A549 (cell line): ENCODE measurements around the gene PSEN2. TPM values are rescaled to one million over a fixed set of nuclear protein-coding genes. Genes with fewer than 3 reads are reported as not detected.

Experiments used
- ATAC-seq, 2 experiments: fragments of 200-7000 bp in 1 of 2; fragments of >200 bp in 1 of 2; cut with Nextera tagmentation in 1 of 2; cut with Tn5 transposase in 1 of 2; 3 replicates each; pipeline versions ENCODE4 v1.8.0 to v1.9.1; 2018 to 2020; ENCODE audit warnings: mild to moderate bottlenecking in 1 of 2, moderate library complexity in 1 of 2
- CTCF ChIA-PET: fragments of 300-600 bp; sonication (Branson Sonifier 250); formaldehyde crosslinking; extraction: SDS; loops from one replicate; lab custom pipeline; 2021; ENCODE audit warnings: antibody characterized with exemption, inconsistent platforms; lab: Yijun Ruan, JAX
- POLR2A ChIA-PET: fragments of 350-600 bp; formaldehyde crosslinking; extraction: SDS; loops from one replicate; lab custom pipeline; 2021; ENCODE audit warnings: antibody characterized with exemption, inconsistent platforms; lab: Yijun Ruan, JAX
- DNase-seq, 2 experiments: peaks; one replicate each; pipeline versions ENCODE4 v3.0.0 to v3.0.0-alpha.2; 2011 to 2016; ENCODE audit warnings: low read depth in 1 of 2, low spot score in 1 of 2
- FAIRE-seq: peaks from 2 replicates; lab custom pipeline; 2011; peaks lifted over from hg19 to GRCh38; lab: Jason Lieb, UNC
- H3K27ac ChIP-seq, 2 experiments: fragments of >200 bp; sonication (Bioruptor Twin); formaldehyde crosslinking; 3 replicates each; pipeline ENCODE4 v1.5.1; 2016 to 2017
- H3K4me1 ChIP-seq: fragments of >200 bp; sonication (Bioruptor Twin); formaldehyde crosslinking; 3 replicates; pipeline ENCODE4 v1.6.1; 2016
- H3K4me2 ChIP-seq: fragments of >200 bp; sonication (Bioruptor Twin); formaldehyde crosslinking; 3 replicates; pipeline ENCODE4 v1.6.1; 2016
- H3K4me3 ChIP-seq: fragments of >200 bp; sonication (Bioruptor Twin); formaldehyde crosslinking; 3 replicates; pipeline ENCODE4 v1.5.1; 2016
- H3K9me3 ChIP-seq: fragments of >200 bp; sonication (Bioruptor Twin); formaldehyde crosslinking; 3 replicates; pipeline ENCODE4 v1.6.1; 2016
- CHD2 ChIP-seq: fragments of 150-350 bp; IDR thresholded peaks from 2 replicates; pipeline ENCODE4 v1.6.1; 2014; ENCODE audit warnings: low read length; ENCODE audit not compliant: partially characterized antibody
- E2F6 ChIP-seq: IDR thresholded peaks from 2 replicates; pipeline ENCODE4 v1.6.1; 2012; ENCODE audit warnings: low read depth, borderline replicate concordance
- EHF ChIP-seq: fragments of 250-450 bp; sonication (Bioruptor Pico); IDR thresholded peaks from 2 replicates; pipeline ENCODE4 v1.5.0; 2020; ENCODE audit warnings: mild to moderate bottlenecking
- EHMT2 ChIP-seq: fragments of 200-600 bp; sonication (generic); IDR thresholded peaks from 2 replicates; pipeline ENCODE4 v1.6.1; 2016; ENCODE audit warnings: antibody characterized with exemption, low read depth, mild to moderate bottlenecking, moderate library complexity
- FOSL2 ChIP-seq, 2 experiments: fragments of 450-650 bp in 1 of 2; fragments of >200 bp in 1 of 2; sonication (Bioruptor Twin) in 1 of 2; formaldehyde crosslinking; IDR thresholded peaks; 2 replicates each; pipeline versions ENCODE4 v1.5.0 to v1.6.1; 2016 to 2020; ENCODE audit warnings: mild to moderate bottlenecking in 1 of 2, moderate library complexity in 1 of 2
- FOXS1 ChIP-seq: fragments of 250-450 bp; sonication (Bioruptor Pico); IDR thresholded peaks from 2 replicates; pipeline ENCODE4 v1.5.0; 2020; ENCODE audit warnings: mild to moderate bottlenecking, moderate library complexity
- HMGXB4 ChIP-seq: fragments of 250-450 bp; sonication (Bioruptor Pico); IDR thresholded peaks from 2 replicates; pipeline ENCODE4 v1.5.0; 2021; ENCODE audit warnings: mild to moderate bottlenecking, moderate library complexity, borderline replicate concordance
- HOXA7 ChIP-seq: fragments of 250-450 bp; sonication (Bioruptor Pico); IDR thresholded peaks from 2 replicates; pipeline ENCODE4 v1.5.0; 2020; ENCODE audit warnings: mild to moderate bottlenecking, moderate library complexity
- HOXB5 ChIP-seq: fragments of 250-450 bp; sonication (Bioruptor Pico); IDR thresholded peaks from 2 replicates; pipeline ENCODE4 v1.5.0; 2020; ENCODE audit warnings: mild to moderate bottlenecking, moderate library complexity
- KDM1A ChIP-seq: fragments of 200-600 bp; sonication (generic); IDR thresholded peaks from 2 replicates; pipeline ENCODE4 v1.6.1; 2016; ENCODE audit warnings: low read depth, mild to moderate bottlenecking
- MAFK ChIP-seq: fragments of 450-650 bp; IDR thresholded peaks from 2 replicates; pipeline ENCODE4 v1.6.1; 2014; ENCODE audit not compliant: partially characterized antibody
- PHF8 ChIP-seq: fragments of 200-600 bp; sonication (generic); IDR thresholded peaks from 2 replicates; pipeline ENCODE4 v1.6.1; 2016; ENCODE audit warnings: low read depth, mild to moderate bottlenecking, antibody characterized with exemption, moderate library complexity, borderline replicate concordance
- POLR2AphosphoS2 ChIP-seq: conservative IDR thresholded peaks from 2 replicates; pipeline ENCODE4 v1.6.1; 2012; ENCODE audit warnings: low read length, improper control_type of control experiment, inconsistent platforms
- RAD21 ChIP-seq, 2 experiments: fragments of >200 bp in 1 of 2; sonication (Bioruptor Twin) in 1 of 2; formaldehyde crosslinking in 1 of 2; IDR thresholded peaks in 1 of 2; conservative IDR thresholded peaks in 1 of 2; 2 replicates in 1 of 2; 3 replicates in 1 of 2; pipeline ENCODE4 v1.6.1; 2012 to 2018; ENCODE audit warnings: inconsistent platforms in 1 of 2
- RCOR1 ChIP-seq: fragments of 150-350 bp; IDR thresholded peaks from 2 replicates; pipeline ENCODE4 v1.6.1; 2014; ENCODE audit warnings: antibody characterized with exemption, low read length, low read depth
- RFX5 ChIP-seq: fragments of 450-650 bp; IDR thresholded peaks from 2 replicates; pipeline ENCODE4 v1.7.1; 2014; ENCODE audit warnings: antibody characterized with exemption, mild to moderate bottlenecking, moderate library complexity
- RNF2 ChIP-seq: fragments of 200-600 bp; sonication (generic); IDR thresholded peaks from 2 replicates; pipeline ENCODE4 v1.6.1; 2016; ENCODE audit warnings: low read depth, mild to moderate bottlenecking, antibody characterized with exemption, moderate library complexity, borderline replicate concordance
- TFCP2L1 ChIP-seq: fragments of 250-450 bp; sonication (Bioruptor Pico); IDR thresholded peaks from 2 replicates; pipeline ENCODE4 v1.5.0; 2021; ENCODE audit warnings: mild to moderate bottlenecking
- TP53 ChIP-seq: fragments of 250-450 bp; sonication (Bioruptor Pico); IDR thresholded peaks from 2 replicates; pipeline ENCODE4 v1.5.0; 2021; ENCODE audit warnings: mild to moderate bottlenecking, moderate library complexity
- ZNF302 ChIP-seq: fragments of 250-450 bp; sonication (Bioruptor Pico); IDR thresholded peaks from 2 replicates; pipeline ENCODE4 v1.9.0; 2021; ENCODE audit warnings: inconsistent platforms, mild to moderate bottlenecking, moderate library complexity
- WGBS: methylation state at CpG from one replicate; pipeline ENCODE4 v1.1.6; 2017; ENCODE audit errors: missing lambda C conversion rate; 5-methylcytosine and 5-hydroxymethylcytosine counted together
- polyA plus RNA-seq, 4 experiments: library from polyadenylated mRNA; depleted of rRNA in 3 of 4; stranded (reverse); fragments of >200 nt; fragmentation: RNase III in 1 of 4; extraction: RNeasy Plus Mini Kit Qiagen cat#74134 plus additional on column Dnase treatment in 1 of 4; gene quantifications; 2 replicates in 3 of 4; 3 replicates in 1 of 4; pipeline ENCODE4 v1.2.3, GENCODE V29; 2011 to 2017

The PSEN2 gene
- polyA plus RNA-seq, 2 of the 4 experiments (the other 2 are of a cell fraction): 23.4 to 24.2 TPM

DNA sequence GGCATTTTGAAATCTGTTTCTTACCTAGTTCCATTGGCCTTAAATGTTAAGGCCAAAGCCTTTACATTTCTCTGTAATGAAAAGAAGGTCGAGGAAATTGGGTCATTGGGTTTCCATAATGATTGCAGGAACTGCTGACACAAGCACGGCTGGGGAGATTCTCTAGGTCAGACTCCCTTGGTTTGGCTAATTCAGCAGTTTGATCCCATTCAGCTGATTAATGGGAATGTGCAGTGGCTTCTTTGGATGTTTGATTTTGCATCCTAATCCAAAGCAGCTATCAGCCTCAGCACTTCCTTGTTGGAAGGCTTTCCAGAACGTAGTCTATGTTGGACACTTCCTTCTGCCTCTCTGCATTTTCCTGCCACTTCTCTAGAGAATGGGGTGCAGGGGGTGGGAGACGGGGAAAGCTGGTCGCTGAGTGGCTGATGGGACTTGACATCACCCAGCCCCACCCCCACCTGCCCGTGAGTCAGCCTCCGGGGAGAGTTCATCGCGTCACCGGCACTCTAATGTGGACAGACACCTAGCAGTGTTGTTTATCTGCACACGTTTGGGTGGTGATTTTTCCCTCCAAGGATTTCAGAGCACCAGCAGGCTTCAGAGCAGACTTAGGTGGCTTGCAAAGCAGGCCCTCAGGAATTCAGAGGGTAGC lies 5.4 kb downstream of the PSEN2 start:
- 0 out of 6 replicates have a peak overlapping the region, but pooled peaks of 1 of the 2 experiments have one; percentile 38 for H3K27ac ChIP-seq
- WGBS: 36% methylated on average over 11 of the region's 11 CpGs

GRCh38 chr1:226877669-226878068 lies 7.3 kb downstream of the PSEN2 start:
- ChIA-PET CTCF (no interaction called here), POLR2A (no interaction called here)
- no peak overlapping the region for H3K27ac ChIP-seq
- 83% methylated on average over 7 of the region's 7 CpGs for WGBS
- H3K4me3 ChIP-seq: no peak overlapping the region
- ATAC-seq (no peak), DNase-seq (no peak), FAIRE-seq (no peak)
- peaks cover 13% of the 10 kb centered on the region; the same call in 2 of the 3 replicates for H3K4me1 ChIP-seq
- H3K4me2 ChIP-seq: no peak overlapping the region
- H3K9me3 ChIP-seq: no peaks in the 10 kb centered on the region
- TF ChIP-seq EHMT2 (no peak), TP53 (CRISPR knock-in tag) (no peak), FOXS1 (CRISPR knock-in tag) (no peak), HOXA7 (CRISPR knock-in tag) (no peak), HOXB5 (no peak), RNF2 (no peak), POLR2AphosphoS2 (no peak), TFCP2L1 (no peak), KDM1A (no peak), RFX5 (no peak), RAD21 (conservative IDR thresholded peaks at IDR 0.05 in 1 of 2, IDR thresholded peaks at IDR 0.05 in 1 of 2) (no peak), RCOR1 (no peak), ZNF302 (no peak)

More for the DNA sequence above, 5.4 kb downstream of the PSEN2 start:
- H3K4me3 ChIP-seq: no peak overlapping the region
- no peaks in the 10 kb centered on the region for H3K9me3 ChIP-seq
- peaks cover 22% of the 10 kb centered on the region for H3K4me1 ChIP-seq
- ChIA-PET POLR2A (interaction anchor here (0.6 kb wide), 1 partner anchor 62 kb away, joined by 6 read pairs; no protein-coding TSS in a partner anchor), CTCF (interaction anchor here (0.6 kb wide), 1 partner anchor 1234 kb away, joined by 3 read pairs; no protein-coding TSS in a partner anchor)
- FAIRE-seq (no peak), ATAC-seq (peak; percentile 58 to 80; a peak in 5 of 6 replicates), DNase-seq (peak; percentile 56 to 65)
- peak overlapping the region; percentile 55 for H3K4me2 ChIP-seq
- TF ChIP-seq EHF (no peak), E2F6 (no peak), MAFK (peak; percentile 54), CHD2 (no peak), HMGXB4 (CRISPR knock-in tag) (no peak), FOSL2 (IDR thresholded peaks at IDR 0.05) (no peak), FOSL2 (CRISPR knock-in tag; IDR thresholded peaks at IDR 0.05) (peak; percentile 76), PHF8 (no peak)
